HCT116 (cell line): ENCODE measurements around the gene FAM50A. TPM values are rescaled to one million over a fixed set of nuclear protein-coding genes. Genes with fewer than 3 reads are reported as not detected.

Experiments
- ATAC-seq: fragments of 200-7000 bp; cut with Tn5 transposase; 2 replicates; pipeline ENCODE4 v1.9.1; 2020; ENCODE audit warnings: mild to moderate bottlenecking, moderate library complexity
- BruUV-seq: library from RNA; stranded (reverse); fragments of 400-500 nt; replicated peaks from 2 replicates; lab custom pipeline; 2021; lab: Mats Ljungman, UMichigan
- CTCF ChIA-PET: fragments of 300-600 bp; sonication (Branson Sonifier 250); formaldehyde crosslinking; loops from one replicate; lab custom pipeline; 2021; ENCODE audit warnings: antibody characterized with exemption; lab: Charles Lee
- POLR2A ChIA-PET: fragments of 300-600, 350-600 bp; sonication (Branson Sonifier 250); formaldehyde crosslinking; loops from one replicate; lab custom pipeline; 2021; ENCODE audit warnings: antibody characterized with exemption; lab: Charles Lee
- RAD21 ChIA-PET, 2 experiments: fragments of 300-600 bp; sonication (Branson Sonifier 250); formaldehyde crosslinking; loops; one replicate each; lab custom pipeline; 2023; ENCODE audit warnings: low total read pairs in 2 of 2; ENCODE audit not compliant: uncharacterized antibody in 2 of 2, unreplicated experiment in 2 of 2, low non-redundant PET in 1 of 2; lab: Charles Lee
- DNase-seq: peaks from one replicate; pipeline ENCODE4 v3.0.0-alpha.2; 2010; ENCODE audit warnings: low read depth, low spot score
- H2AFZ ChIP-seq: fragments of 200-600 bp; shearing (Covaris generic), sonication (generic); 2 replicates; pipeline ENCODE4 v1.6.1; 2017; ENCODE audit warnings: low read depth, mixed run types, mixed read lengths, antibody characterized with exemption, low read length; ENCODE audit not compliant: poor library complexity, severe bottlenecking
- H3K27ac ChIP-seq: 2 replicates; pipeline ENCODE4 v1.5.1; 2012; ENCODE audit warnings: low read depth, low read length
- H3K27me3 ChIP-seq: fragments of 200-600 bp; sonication (generic); 2 replicates; pipeline ENCODE4 v1.6.1; 2016; ENCODE audit warnings: mixed run types, low read length, mixed read lengths; ENCODE audit not compliant: insufficient read depth
- H3K36me3 ChIP-seq, 2 experiments: fragments of 200-500 bp in 1 of 2; fragments of 200-600 bp in 1 of 2; sonication (Bioruptor generic) in 1 of 2; sonication (generic) in 1 of 2; 2 replicates each; pipeline versions ENCODE4 v1.5.1 to v1.6.1; 2014 to 2016; ENCODE audit warnings: low read length in 2 of 2, inconsistent platforms in 1 of 2, mixed read lengths in 1 of 2, mixed run types in 1 of 2; ENCODE audit not compliant: insufficient read depth in 2 of 2, control insufficient read depth in 1 of 2
- H3K4me1 ChIP-seq, 2 experiments: fragments of 200-600 bp in 1 of 2; sonication (generic) in 1 of 2; 2 replicates each; pipeline versions ENCODE4 v1.5.1 to v1.6.1; 2012 to 2017; ENCODE audit warnings: low read length in 2 of 2, inconsistent platforms in 1 of 2, mild to moderate bottlenecking in 1 of 2, mixed read lengths in 1 of 2, mixed run types in 1 of 2, moderate library complexity in 1 of 2; ENCODE audit not compliant: insufficient read depth in 2 of 2, control insufficient read depth in 1 of 2
- H3K4me2 ChIP-seq: fragments of 200-600 bp; sonication (generic); 2 replicates; pipeline ENCODE4 v1.6.1; 2017; ENCODE audit warnings: mixed run types, low read length, mixed read lengths
- H3K4me3 ChIP-seq, 2 experiments: fragments of 200-600 bp in 1 of 2; sonication (generic) in 1 of 2; replicated peaks in 1 of 2; 2 replicates each; pipeline ENCODE4 v1.5.1; 2011 to 2016; ENCODE audit warnings: low read length in 2 of 2, control low read depth in 1 of 2, low read depth in 1 of 2, mild to moderate bottlenecking in 1 of 2, mixed read lengths in 1 of 2, mixed run types in 1 of 2
- H3K79me2 ChIP-seq: fragments of 200-600 bp; sonication (generic); 2 replicates; pipeline ENCODE4 v1.6.1; 2017; ENCODE audit warnings: mild to moderate bottlenecking, mixed run types, low read length, moderate library complexity, mixed read lengths; ENCODE audit not compliant: insufficient read depth
- H3K9ac ChIP-seq: fragments of 200-600 bp; sonication (generic); 2 replicates; pipeline ENCODE4 v1.6.1; 2016; ENCODE audit warnings: low read length, mixed read lengths
- H3K9me2 ChIP-seq: fragments of 200-600 bp; sonication (generic), shearing (Covaris generic); 2 replicates; pipeline ENCODE4 v1.6.1; 2017; ENCODE audit warnings: mixed run types, mild to moderate bottlenecking, moderate library complexity; ENCODE audit not compliant: insufficient read depth
- H3K9me3 ChIP-seq, 2 experiments: fragments of 200-500 bp in 1 of 2; fragments of 200-600 bp in 1 of 2; sonication (Bioruptor generic) in 1 of 2; sonication (generic) in 1 of 2; 2 replicates each; pipeline ENCODE4 v1.6.1; 2014 to 2017; ENCODE audit warnings: low read length in 2 of 2, mixed read lengths in 2 of 2, inconsistent platforms in 1 of 2, low read depth in 1 of 2, mild to moderate bottlenecking in 1 of 2, mixed run types in 1 of 2, moderate library complexity in 1 of 2; ENCODE audit not compliant: control insufficient read depth in 1 of 2, insufficient read depth in 1 of 2
- H4K20me1 ChIP-seq: fragments of 200-600 bp; sonication (generic), shearing (Covaris generic); 2 replicates; pipeline ENCODE4 v1.6.1; 2017; ENCODE audit warnings: mixed run types, mild to moderate bottlenecking, moderate library complexity; ENCODE audit not compliant: insufficient read depth
- ELF1 ChIP-seq: IDR thresholded peaks from 2 replicates; pipeline ENCODE4 v1.6.1; 2012; ENCODE audit warnings: low read depth, borderline replicate concordance
- EZH2 ChIP-seq: fragments of 200-600 bp; sonication (generic); IDR thresholded peaks from 2 replicates; pipeline ENCODE4 v1.6.1; 2017; ENCODE audit warnings: antibody characterized with exemption, mixed run types
- EZH2phosphoT487 ChIP-seq: fragments of 200-600 bp; IDR thresholded peaks from 2 replicates; pipeline ENCODE4 v1.6.1; 2018; ENCODE audit warnings: antibody characterized with exemption, borderline replicate concordance
- POLR2A ChIP-seq: IDR thresholded peaks from 2 replicates; pipeline ENCODE4 v1.7.0; 2011; ENCODE audit warnings: borderline replicate concordance; ENCODE audit not compliant: insufficient read depth, insufficient read length; ENCODE audit errors: extremely low read depth
- POLR2AphosphoS5 ChIP-seq: IDR thresholded peaks from 2 replicates; pipeline ENCODE4 v1.6.1; 2011; ENCODE audit warnings: mild to moderate bottlenecking, low read depth, low read length, moderate library complexity
- RAD21 ChIP-seq: IDR thresholded peaks from 2 replicates; pipeline ENCODE4 v1.6.1; 2012; ENCODE audit warnings: low read depth, mild to moderate bottlenecking
- SP1 ChIP-seq: IDR thresholded peaks from 2 replicates; pipeline ENCODE4 v1.6.1; 2012; ENCODE audit warnings: low read depth
- TCF7L2 ChIP-seq: IDR thresholded peaks from 2 replicates; pipeline ENCODE4 v1.7.0; 2011; ENCODE audit warnings: borderline replicate concordance, inconsistent platforms; ENCODE audit not compliant: insufficient read depth, insufficient read length; ENCODE audit errors: extremely low read depth
- YY1 ChIP-seq: IDR thresholded peaks from 2 replicates; pipeline ENCODE4 v1.6.1; 2011; ENCODE audit warnings: low read length, low read depth, moderate library complexity, mild to moderate bottlenecking; ENCODE audit not compliant: insufficient replicate concordance; ENCODE audit errors: extremely low read depth
- intact Hi-C: fragments of 100-400 bp; cut with micrococcal nuclease; formaldehyde crosslinking; loops from 2 replicates; pipeline ENCODE4 v1.10.0; 2022
- total RNA-seq: library from RNA; stranded (reverse); gene quantifications from one replicate; pipeline ENCODE4 v1.2.1, GENCODE V29; 2021; ENCODE audit not compliant: unreplicated experiment
- TF ChIP-seq, protein P1 (sequence below), 3 experiments: fragments of 200-600 bp in 1 of 3; sonication (generic) in 1 of 3; IDR thresholded peaks in 2 of 3; conservative IDR thresholded peaks in 1 of 3; 2 replicates each; pipeline ENCODE4 v1.5.1; 2012 to 2017; ENCODE audit warnings: low read depth in 2 of 3, low read length in 2 of 3, antibody characterized with exemption in 1 of 3, borderline replicate concordance in 1 of 3, control low read depth in 1 of 3, mild to moderate bottlenecking in 1 of 3, mixed read lengths in 1 of 3, mixed run types in 1 of 3, moderate library complexity in 1 of 3; ENCODE audit not compliant: insufficient read depth in 1 of 3

FAM50A gene
- total RNA-seq, 1 experiment from 2014 or later: 46.5 TPM

DNA sequence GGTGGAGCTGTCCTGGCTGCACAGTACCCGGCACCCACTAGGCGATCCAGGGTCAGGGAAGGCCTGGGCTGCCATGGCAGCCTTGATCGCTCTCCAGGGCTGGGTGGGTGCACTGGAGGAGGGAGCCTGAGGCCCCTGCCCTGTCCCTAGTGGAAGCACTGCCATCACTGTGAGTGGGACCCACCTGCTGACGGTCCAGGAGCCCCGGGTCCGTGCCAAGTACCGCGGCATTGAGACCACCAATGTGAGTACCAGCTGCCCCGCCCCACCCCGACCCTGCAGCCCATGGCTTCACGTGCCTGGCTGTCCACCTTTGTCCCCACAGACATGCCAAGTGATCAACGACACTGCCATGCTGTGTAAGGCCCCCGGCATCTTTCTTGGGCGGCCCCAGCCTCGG is 23.0 kb downstream of the FAM50A start:
- ChIA-PET POLR2A (no interaction called here), CTCF (no interaction called here), RAD21 (no interaction called here)
- H3K27me3 ChIP-seq: no peaks in the 10 kb centered on the region
- no peaks in the 10 kb centered on the region for H3K9me3 ChIP-seq
- no peak overlapping the region for H2AFZ ChIP-seq
- H4K20me1 ChIP-seq: no peaks in the 10 kb centered on the region
- TF ChIP-seq RAD21 (no peak), YY1 (no peak), TCF7L2 (no peak), POLR2A (no peak), ELF1 (no peak), POLR2AphosphoS5 (no peak), EZH2 (no peak), SP1 (no peak), EZH2phosphoT487 (no peak)
- TF ChIP-seq, protein P1, sequence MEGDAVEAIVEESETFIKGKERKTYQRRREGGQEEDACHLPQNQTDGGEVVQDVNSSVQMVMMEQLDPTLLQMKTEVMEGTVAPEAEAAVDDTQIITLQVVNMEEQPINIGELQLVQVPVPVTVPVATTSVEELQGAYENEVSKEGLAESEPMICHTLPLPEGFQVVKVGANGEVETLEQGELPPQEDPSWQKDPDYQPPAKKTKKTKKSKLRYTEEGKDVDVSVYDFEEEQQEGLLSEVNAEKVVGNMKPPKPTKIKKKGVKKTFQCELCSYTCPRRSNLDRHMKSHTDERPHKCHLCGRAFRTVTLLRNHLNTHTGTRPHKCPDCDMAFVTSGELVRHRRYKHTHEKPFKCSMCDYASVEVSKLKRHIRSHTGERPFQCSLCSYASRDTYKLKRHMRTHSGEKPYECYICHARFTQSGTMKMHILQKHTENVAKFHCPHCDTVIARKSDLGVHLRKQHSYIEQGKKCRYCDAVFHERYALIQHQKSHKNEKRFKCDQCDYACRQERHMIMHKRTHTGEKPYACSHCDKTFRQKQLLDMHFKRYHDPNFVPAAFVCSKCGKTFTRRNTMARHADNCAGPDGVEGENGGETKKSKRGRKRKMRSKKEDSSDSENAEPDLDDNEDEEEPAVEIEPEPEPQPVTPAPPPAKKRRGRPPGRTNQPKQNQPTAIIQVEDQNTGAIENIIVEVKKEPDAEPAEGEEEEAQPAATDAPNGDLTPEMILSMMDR (IDR thresholded peaks at IDR 0.05 in 2 of 3, conservative IDR thresholded peaks at IDR 0.05 in 1 of 3; ENCODE audit: borderline replicate concordance in 1 of 3, insufficient read depth in 1 of 3, low read depth in 2 of 3, low read length in 2 of 3): no peak
- H3K4me3 ChIP-seq: no peak overlapping the region
- ATAC-seq (no peak), DNase-seq (no peak)
- no peaks in the 10 kb centered on the region for H3K79me2 ChIP-seq
- intact Hi-C loops: no loop called here
- no TSS peak for BruUV-seq
- no peak overlapping the region for H3K4me2 ChIP-seq
- no peak overlapping the region for H3K27ac ChIP-seq
- no peak overlapping the region for H3K9ac ChIP-seq
- H3K9me2 ChIP-seq: no peaks in the 10 kb centered on the region
- peaks cover 2 to 4% of the 10 kb centered on the region in 2 experiments; a peak in 1 of 4 replicates for H3K36me3 ChIP-seq
- no peaks in the 10 kb centered on the region for H3K4me1 ChIP-seq
